Upper lobe of left lung (tissue), 4 donors: ENCODE results near the gene TRIL.

Source experiments
- CTCF ChIP-seq, 6 experiments: fragments of 450-650 bp in 4 of 6; fragments of 200-600 bp in 2 of 6; sonication (generic) in 2 of 6; IDR thresholded peaks; one replicate each; pipeline ENCODE4 v1.5.1; 2016 to 2019; ENCODE audit warnings: antibody characterized with exemption in 6 of 6
- EP300 ChIP-seq, 4 donors: sonication (generic); formaldehyde crosslinking; IDR thresholded peaks; one replicate each; pipeline ENCODE4 v1.5.1; 2017; ENCODE audit warnings: antibody characterized with exemption in 4 of 4, control low read depth in 2 of 4
- POLR2A ChIP-seq, 4 donors: fragments of 450-650 bp; IDR thresholded peaks; one replicate each; pipeline ENCODE4 v1.5.1; 2016 to 2017; ENCODE audit warnings: antibody characterized with exemption in 4 of 4, mild to moderate bottlenecking in 2 of 4
- POLR2AphosphoS5 ChIP-seq, 2 donors: sonication (generic); formaldehyde crosslinking; IDR thresholded peaks; one replicate each; pipeline ENCODE4 v1.5.1; 2017; ENCODE audit warnings: antibody characterized with exemption in 2 of 2

- TF ChIP-seq POLR2AphosphoS5 (IDR thresholded peaks at IDR 0.05) (no peak), CTCF (IDR thresholded peaks at IDR 0.05) (no peak), POLR2A (IDR thresholded peaks at IDR 0.05) (no peak), EP300 (IDR thresholded peaks at IDR 0.05) (no peak)
Measured at GRCh38 chr7:28998105-28998504, 40.0 kb upstream of the TRIL start.
